ENCODE results near the gene OR12D1.
"Not testable (repeated sequence)": the region's sequence is repeated elsewhere in the genome, so short reads cannot be mapped to it uniquely, and the experiment has no call there.

The OR12D1 gene

DNA sequence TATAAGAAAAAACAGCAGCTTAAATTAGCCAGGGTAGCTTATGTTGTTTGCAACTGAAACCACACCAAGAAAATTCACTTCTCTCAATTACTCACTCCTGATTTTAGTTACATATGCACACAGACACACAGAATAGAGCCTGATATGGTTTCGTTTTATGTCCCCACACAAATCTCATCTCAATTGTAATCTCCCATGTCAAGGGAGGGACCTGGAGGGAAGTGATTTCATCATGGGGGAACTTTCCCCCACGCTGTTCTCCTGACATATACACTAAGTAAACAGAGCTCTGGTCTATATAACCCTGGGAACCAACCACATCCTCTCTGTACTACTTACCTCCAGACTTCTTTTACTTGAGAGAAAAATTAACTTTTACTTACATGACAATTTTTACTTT is 9.8 kb downstream of the OR12D1 start:
- Histone ChIP-seq H3K27ac (replicated peaks) (no peak overlapping the region), H3K4me3 (replicated peaks; ENCODE audit: insufficient read depth, low read length) (no peak overlapping the region), H3K27me3 (ENCODE audit: insufficient read depth, poor library complexity, severe bottlenecking) (no peaks in the 10 kb centered on the region)
- no peak for DNase-seq (ENCODE audit: low read depth in 1 of 2, low spot score in 1 of 2)
- TF ChIP-seq, protein P1, sequence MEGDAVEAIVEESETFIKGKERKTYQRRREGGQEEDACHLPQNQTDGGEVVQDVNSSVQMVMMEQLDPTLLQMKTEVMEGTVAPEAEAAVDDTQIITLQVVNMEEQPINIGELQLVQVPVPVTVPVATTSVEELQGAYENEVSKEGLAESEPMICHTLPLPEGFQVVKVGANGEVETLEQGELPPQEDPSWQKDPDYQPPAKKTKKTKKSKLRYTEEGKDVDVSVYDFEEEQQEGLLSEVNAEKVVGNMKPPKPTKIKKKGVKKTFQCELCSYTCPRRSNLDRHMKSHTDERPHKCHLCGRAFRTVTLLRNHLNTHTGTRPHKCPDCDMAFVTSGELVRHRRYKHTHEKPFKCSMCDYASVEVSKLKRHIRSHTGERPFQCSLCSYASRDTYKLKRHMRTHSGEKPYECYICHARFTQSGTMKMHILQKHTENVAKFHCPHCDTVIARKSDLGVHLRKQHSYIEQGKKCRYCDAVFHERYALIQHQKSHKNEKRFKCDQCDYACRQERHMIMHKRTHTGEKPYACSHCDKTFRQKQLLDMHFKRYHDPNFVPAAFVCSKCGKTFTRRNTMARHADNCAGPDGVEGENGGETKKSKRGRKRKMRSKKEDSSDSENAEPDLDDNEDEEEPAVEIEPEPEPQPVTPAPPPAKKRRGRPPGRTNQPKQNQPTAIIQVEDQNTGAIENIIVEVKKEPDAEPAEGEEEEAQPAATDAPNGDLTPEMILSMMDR (IDR thresholded peaks at IDR 0.05; ENCODE audit: insufficient read depth, low read length), result no peak
- TF ChIP-seq GABPA (IDR thresholded peaks at IDR 0.05; ENCODE audit: low read depth) (no peak), SPI1 (IDR thresholded peaks at IDR 0.05; ENCODE audit: borderline replicate concordance, low read depth) (no peak), POLR2AphosphoS5 (IDR thresholded peaks at IDR 0.05; ENCODE audit: low read depth) (no peak)
- TF ChIP-seq, protein P2, sequence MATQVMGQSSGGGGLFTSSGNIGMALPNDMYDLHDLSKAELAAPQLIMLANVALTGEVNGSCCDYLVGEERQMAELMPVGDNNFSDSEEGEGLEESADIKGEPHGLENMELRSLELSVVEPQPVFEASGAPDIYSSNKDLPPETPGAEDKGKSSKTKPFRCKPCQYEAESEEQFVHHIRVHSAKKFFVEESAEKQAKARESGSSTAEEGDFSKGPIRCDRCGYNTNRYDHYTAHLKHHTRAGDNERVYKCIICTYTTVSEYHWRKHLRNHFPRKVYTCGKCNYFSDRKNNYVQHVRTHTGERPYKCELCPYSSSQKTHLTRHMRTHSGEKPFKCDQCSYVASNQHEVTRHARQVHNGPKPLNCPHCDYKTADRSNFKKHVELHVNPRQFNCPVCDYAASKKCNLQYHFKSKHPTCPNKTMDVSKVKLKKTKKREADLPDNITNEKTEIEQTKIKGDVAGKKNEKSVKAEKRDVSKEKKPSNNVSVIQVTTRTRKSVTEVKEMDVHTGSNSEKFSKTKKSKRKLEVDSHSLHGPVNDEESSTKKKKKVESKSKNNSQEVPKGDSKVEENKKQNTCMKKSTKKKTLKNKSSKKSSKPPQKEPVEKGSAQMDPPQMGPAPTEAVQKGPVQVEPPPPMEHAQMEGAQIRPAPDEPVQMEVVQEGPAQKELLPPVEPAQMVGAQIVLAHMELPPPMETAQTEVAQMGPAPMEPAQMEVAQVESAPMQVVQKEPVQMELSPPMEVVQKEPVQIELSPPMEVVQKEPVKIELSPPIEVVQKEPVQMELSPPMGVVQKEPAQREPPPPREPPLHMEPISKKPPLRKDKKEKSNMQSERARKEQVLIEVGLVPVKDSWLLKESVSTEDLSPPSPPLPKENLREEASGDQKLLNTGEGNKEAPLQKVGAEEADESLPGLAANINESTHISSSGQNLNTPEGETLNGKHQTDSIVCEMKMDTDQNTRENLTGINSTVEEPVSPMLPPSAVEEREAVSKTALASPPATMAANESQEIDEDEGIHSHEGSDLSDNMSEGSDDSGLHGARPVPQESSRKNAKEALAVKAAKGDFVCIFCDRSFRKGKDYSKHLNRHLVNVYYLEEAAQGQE (IDR thresholded peaks at IDR 0.05; ENCODE audit: insufficient replicate concordance, low read depth), result no peak

DNA sequence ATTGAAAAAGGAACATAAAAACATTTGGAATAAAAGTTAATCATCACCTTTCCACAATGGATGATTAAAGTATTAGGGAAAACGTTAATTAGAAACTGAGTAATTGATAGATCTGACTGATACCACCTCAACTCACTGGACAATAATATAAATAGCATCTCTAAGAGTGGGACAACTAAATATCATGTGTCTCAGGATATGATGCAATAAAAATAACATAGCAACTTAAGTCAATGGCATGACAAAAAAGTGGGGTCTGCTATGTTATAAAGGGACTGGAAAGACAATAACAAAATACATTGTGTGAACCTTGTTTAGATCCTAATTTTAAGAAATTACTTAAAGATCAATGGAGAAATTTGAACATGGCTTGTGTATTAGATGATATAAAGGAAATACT is 10.3 kb downstream of the OR12D1 start:
- no peak for DNase-seq (ENCODE audit: low read depth in 1 of 2, low spot score in 1 of 2)
- no peak overlapping the region for H3K27ac ChIP-seq (replicated peaks)
- TF ChIP-seq GABPA (IDR thresholded peaks at IDR 0.05; ENCODE audit: low read depth) (no peak), SPI1 (IDR thresholded peaks at IDR 0.05; ENCODE audit: borderline replicate concordance, low read depth) (no peak), POLR2AphosphoS5 (IDR thresholded peaks at IDR 0.05; ENCODE audit: low read depth) (no peak)
- TF ChIP-seq, protein P1 (IDR thresholded peaks at IDR 0.05; ENCODE audit: insufficient read depth, low read length), result no peak
- TF ChIP-seq, protein P2 (IDR thresholded peaks at IDR 0.05; ENCODE audit: insufficient replicate concordance, low read depth), result no peak
- no peaks in the 10 kb centered on the region for H3K27me3 ChIP-seq (ENCODE audit: insufficient read depth, poor library complexity, severe bottlenecking)
- H3K4me3 ChIP-seq (replicated peaks; ENCODE audit: insufficient read depth, low read length), result no peak overlapping the region

DNA sequence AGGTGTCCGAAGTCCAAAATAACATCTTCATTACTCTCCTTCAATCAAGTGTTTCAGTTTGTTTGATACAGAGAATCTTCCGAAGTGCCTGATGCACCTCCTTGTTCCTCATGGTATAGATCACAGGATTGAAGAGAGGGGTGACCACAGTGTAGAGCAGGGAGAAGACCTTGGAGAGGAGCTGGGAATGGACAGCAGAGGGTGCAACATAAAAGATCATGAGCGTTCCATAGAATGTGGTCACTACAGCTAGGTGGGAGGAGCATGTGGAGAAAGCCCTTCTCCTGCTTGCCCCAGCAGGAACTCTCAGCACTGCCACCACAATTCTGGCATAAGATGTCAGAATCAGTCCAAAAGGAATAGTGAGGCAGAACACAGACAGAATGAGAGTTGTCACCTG is 11.9 kb downstream of the OR12D1 start:
- no peak overlapping the region for H3K27ac ChIP-seq (replicated peaks)
- DNase-seq (ENCODE audit: low read depth in 1 of 2, low spot score in 1 of 2), result no peak
- H3K4me3 ChIP-seq (replicated peaks; ENCODE audit: insufficient read depth, low read length), result no peak overlapping the region
- no peaks in the 10 kb centered on the region for H3K27me3 ChIP-seq (ENCODE audit: insufficient read depth, poor library complexity, severe bottlenecking)
- TF ChIP-seq POLR2AphosphoS5 (IDR thresholded peaks at IDR 0.05; ENCODE audit: low read depth), result no peak
- TF ChIP-seq, protein P2 (IDR thresholded peaks at IDR 0.05; ENCODE audit: insufficient replicate concordance, low read depth), result no peak
- TF ChIP-seq GABPA (IDR thresholded peaks at IDR 0.05; ENCODE audit: low read depth), result no peak

DNA sequence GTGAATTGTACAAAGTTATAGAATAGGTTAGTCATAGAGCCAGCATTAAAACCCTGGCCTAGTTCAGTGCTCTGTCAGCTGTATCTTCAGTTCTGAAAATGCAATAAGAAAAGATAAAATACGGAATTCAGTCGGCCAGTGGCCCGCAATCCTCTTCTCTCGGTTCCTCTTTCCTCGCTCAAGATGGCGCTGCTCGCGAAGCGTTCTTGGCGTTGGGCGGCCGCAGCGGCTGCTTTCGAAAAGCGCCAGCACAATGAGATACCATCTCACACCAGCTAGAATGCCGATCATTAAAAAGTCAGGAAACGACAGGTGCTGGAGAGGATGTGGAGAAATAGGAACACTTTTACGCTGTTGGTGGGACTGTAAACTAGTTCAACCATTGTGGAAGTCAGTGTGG is 22.0 kb downstream of the OR12D1 start:
- not testable (repeated sequence) for H3K27me3 ChIP-seq (ENCODE audit: insufficient read depth, poor library complexity, severe bottlenecking); DNase-seq (ENCODE audit: low read depth in 1 of 2, low spot score in 1 of 2); H3K27ac ChIP-seq (replicated peaks); H3K4me3 ChIP-seq (replicated peaks; ENCODE audit: insufficient read depth, low read length)

All from HL-60 (cell line).